Breast epithelium (tissue), 4 donors: Measurements from ENCODE around the gene OR10H5. TPM values are rescaled to one million over a fixed set of nuclear protein-coding genes. Genes with fewer than 3 reads are reported as not detected.

Experiments
- DNase-seq, 2 donors: peaks; one replicate each; pipeline ENCODE4 v3.0.0-alpha.2; 2019; ENCODE audit warnings: low spot score in 2 of 2
- H3K27ac ChIP-seq, 2 donors: fragments of 200-600 bp; sonication (generic) in 1 of 2; one replicate each; pipeline ENCODE4 v1.5.1; 2016 to 2019; ENCODE audit warnings: mild to moderate bottlenecking in 1 of 2
- H3K27me3 ChIP-seq, 2 donors: fragments of 200-600 bp; sonication (generic) in 1 of 2; one replicate each; pipeline versions ENCODE4 v1.5.1 to v1.6.0; 2017 to 2019; ENCODE audit warnings: control low read depth in 1 of 2, mild to moderate bottlenecking in 1 of 2
- H3K36me3 ChIP-seq: fragments of 200-600 bp; one replicate; pipeline ENCODE4 v1.5.1; 2019
- H3K4me1 ChIP-seq, 2 donors: fragments of 200-600 bp; sonication (generic); one replicate each; pipeline ENCODE4 v1.5.1; 2016 to 2019; ENCODE audit warnings: control low read depth in 1 of 2
- H3K4me3 ChIP-seq, 3 donors: fragments of 200-600 bp; sonication (generic); 1 replicate in 2 of 3; 2 replicates in 1 of 3; pipeline ENCODE4 v1.5.1; 2016 to 2019; ENCODE audit warnings: mild to moderate bottlenecking in 3 of 3, moderate library complexity in 2 of 3
- H3K9me3 ChIP-seq, 2 donors: fragments of 200-600 bp; sonication (generic) in 1 of 2; one replicate each; pipeline ENCODE4 v1.5.1; 2016 to 2019; ENCODE audit warnings: control low read depth in 1 of 2
- CTCF ChIP-seq, 3 donors: fragments of 450-650 bp; IDR thresholded peaks; one replicate each; pipeline ENCODE4 v1.5.1; 2016 to 2017; ENCODE audit warnings: antibody characterized with exemption in 3 of 3, mild to moderate bottlenecking in 3 of 3, moderate library complexity in 3 of 3
- POLR2A ChIP-seq: fragments of 450-650 bp; IDR thresholded peaks from one replicate; pipeline ENCODE4 v1.6.1; 2016; ENCODE audit warnings: antibody characterized with exemption, mild to moderate bottlenecking, moderate library complexity
- POLR2AphosphoS5 ChIP-seq, 3 donors: sonication (generic); formaldehyde crosslinking; IDR thresholded peaks; one replicate each; pipeline ENCODE4 v1.6.1; 2017; ENCODE audit warnings: antibody characterized with exemption in 3 of 3
- intact Hi-C: fragments of 100-400 bp; cut with DNase I; formaldehyde crosslinking; loops from one replicate; pipeline ENCODE4 v1.15.1; 2023; ENCODE audit warnings: low total_unique reads
- total RNA-seq, 3 donors: library from RNA; depleted of rRNA; stranded (reverse); fragments of >200 nt; gene quantifications; one replicate each; pipeline ENCODE4 v1.1.0, GENCODE V29; 2016

Gene OR10H5
- total RNA-seq, 3 donors from 2014 or later = not detected

- Histone ChIP-seq H3K36me3 (no peaks in the 10 kb centered on the region), H3K4me3 (no peak overlapping the region), H3K4me1 (no peaks in the 10 kb centered on the region), H3K27me3 (no peaks in the 10 kb centered on the region), H3K27ac (no peak overlapping the region), H3K9me3 (peaks cover 0 to 2% of the 10 kb centered on the region in 2 donors)
- intact Hi-C loops = no loop called here
- TF ChIP-seq POLR2AphosphoS5 (IDR thresholded peaks at IDR 0.05) (no peak), POLR2A (no peak), CTCF (IDR thresholded peaks at IDR 0.05) (no peak)
- no peak for DNase-seq
Measured at GRCh38 chr19:15846923-15847322, 59.5 kb downstream of the OR10H5 start.

- Histone ChIP-seq H3K4me1 (no peaks in the 10 kb centered on the region), H3K4me3 (no peak overlapping the region), H3K36me3 (no peaks in the 10 kb centered on the region), H3K27ac (no peak overlapping the region), H3K9me3 (peaks cover 0 to 5% of the 10 kb centered on the region in 2 donors), H3K27me3 (no peaks in the 10 kb centered on the region)
- DNase-seq = no peak
- TF ChIP-seq CTCF (IDR thresholded peaks at IDR 0.05) = no peak
- intact Hi-C loops = no loop called here
Measured at GRCh38 chr19:15850385-15850784, 62.9 kb downstream of the OR10H5 start.

Other genes with a start within 250 kb of the OR10H5 start
- 1 to 10 TPM in 2 of 3 donors, not detected in 1; 2.6 to 5.0 TPM for gene CYP4F8, start 172.4 kb upstream of the OR10H5 start, total RNA-seq
- gene CYP4F3, start 146.8 kb upstream of the OR10H5 start, total RNA-seq = under 1 TPM in 2 of 3 donors, not detected in 1; 0.16 to 0.44 TPM
- gene CYP4F12, start 114.6 kb upstream of the OR10H5 start, total RNA-seq = 1 to 10 TPM; 3.5 to 8.8 (median 5.6) TPM
- gene OR10H2, start 59.6 kb upstream of the OR10H5 start, total RNA-seq = not detected
- not detected for gene OR10H3, start 49.7 kb upstream of the OR10H5 start, total RNA-seq
- gene OR10H1, start 28.0 kb downstream of the OR10H5 start, total RNA-seq = not detected
- under 1 TPM in 1 of 3 donors, not detected in 2; under 0.01 TPM for gene CYP4F2, start 110.4 kb downstream of the OR10H5 start, total RNA-seq
- 1 to 10 TPM in 2 of 3 donors, under 1 TPM in 1; 0.16 to 8.8 (median 3.1) TPM for gene CYP4F11, start 146.9 kb downstream of the OR10H5 start, total RNA-seq
- not detected for gene OR10H4, start 161.3 kb downstream of the OR10H5 start, total RNA-seq